Raji (cell line): ENCODE measurements around the gene PPP1R26.

Experiments used
- POLR2A ChIP-seq: IDR thresholded peaks from 2 replicates; pipeline ENCODE4 v1.6.1; 2011; ENCODE audit warnings: low read depth, low read length, control low read depth; ENCODE audit not compliant: insufficient read depth

Gene PPP1R26

DNA sequence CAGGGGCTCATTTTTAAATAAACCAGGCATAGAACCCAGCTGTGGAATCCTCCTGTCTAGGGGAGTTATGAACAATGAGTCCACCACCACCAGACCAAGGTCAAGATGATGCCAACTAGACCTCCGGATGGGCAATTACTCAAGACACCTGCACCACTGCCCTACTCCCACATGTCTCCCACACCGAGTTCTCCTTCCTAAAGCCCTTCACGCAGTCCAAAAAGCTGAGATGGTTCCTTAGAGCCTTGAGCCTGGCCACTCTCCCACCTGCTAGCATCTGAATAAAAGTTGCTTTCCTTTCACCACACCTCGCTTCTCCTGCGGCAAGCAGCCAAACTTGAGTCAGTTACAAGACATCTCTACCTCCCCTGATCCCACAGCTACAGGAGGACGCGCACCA, 15.4 kb upstream of the PPP1R26 start:
- TF ChIP-seq POLR2A: no peak

DNA sequence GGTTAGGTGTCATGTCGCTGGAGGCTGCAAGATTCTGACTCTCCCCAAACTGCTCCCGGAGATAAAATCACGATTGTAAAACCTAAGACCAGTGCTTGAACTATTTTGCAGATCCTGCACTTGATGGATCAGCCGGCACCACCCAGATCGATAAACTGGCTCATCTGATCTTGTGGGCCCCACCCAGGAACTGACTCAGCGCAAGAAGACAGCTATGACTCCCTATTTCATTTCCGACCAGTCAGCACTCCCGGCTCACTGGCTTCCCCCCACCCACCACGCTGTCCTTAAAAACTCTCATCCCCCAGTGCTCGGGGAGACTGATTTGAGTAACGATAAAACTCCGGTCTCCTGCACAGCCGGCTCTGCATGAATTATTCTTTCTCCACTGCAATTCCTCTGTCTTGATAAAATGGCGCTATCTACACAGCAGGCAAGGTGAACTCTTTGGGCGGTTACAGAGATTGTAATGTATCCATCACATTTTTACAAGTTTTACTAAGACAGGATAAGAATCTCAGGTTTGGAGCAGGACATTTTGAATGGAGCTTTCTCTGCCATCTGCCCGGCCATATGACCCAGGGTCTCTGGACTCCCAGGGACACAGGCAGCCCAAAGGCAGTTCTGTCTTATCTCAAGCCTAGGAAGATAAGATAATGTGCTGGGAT, 10.6 kb upstream of the PPP1R26 start:
- no peak for TF ChIP-seq POLR2A

DNA sequence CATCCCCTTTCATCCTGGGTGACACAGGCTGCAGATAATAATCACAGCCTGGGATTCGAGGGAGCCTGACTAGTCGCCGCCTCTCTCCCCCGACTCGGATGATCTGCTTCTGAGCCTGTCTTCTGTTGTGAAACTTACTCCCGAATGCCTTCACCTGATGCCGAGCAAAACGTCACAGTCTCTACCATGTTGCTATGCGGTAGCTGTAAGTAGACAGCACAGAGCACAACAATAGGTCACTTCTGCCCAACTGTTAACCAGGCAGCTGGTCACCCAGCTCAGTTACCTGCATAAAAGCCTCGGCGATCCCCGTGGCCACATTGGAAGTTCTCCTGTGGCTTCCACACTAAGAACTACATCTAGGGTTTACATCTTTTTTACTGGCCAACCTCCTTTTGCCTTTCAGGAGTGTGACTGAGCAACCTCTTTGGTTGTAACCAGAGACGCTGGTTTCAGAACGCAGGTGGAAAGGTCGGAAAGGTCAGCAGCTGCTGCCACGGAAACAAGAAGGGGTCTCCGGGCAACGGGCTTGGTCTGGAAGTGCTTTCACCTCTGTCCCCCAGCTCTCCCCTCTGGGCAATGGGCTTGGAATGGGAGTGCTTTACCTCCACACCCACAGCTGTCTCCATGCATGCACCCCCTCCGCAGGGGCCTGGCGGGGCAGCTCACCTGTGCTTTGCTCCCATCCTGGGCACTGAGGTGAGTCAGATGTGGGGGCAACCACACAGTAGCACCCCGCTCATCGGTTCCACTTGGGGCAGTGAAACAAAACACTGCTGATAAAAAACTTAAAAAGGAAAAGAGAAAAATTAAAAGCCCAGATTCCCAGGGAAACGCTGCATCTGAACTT, 7.6 kb upstream of the PPP1R26 start:
- TF ChIP-seq POLR2A: no peak

DNA sequence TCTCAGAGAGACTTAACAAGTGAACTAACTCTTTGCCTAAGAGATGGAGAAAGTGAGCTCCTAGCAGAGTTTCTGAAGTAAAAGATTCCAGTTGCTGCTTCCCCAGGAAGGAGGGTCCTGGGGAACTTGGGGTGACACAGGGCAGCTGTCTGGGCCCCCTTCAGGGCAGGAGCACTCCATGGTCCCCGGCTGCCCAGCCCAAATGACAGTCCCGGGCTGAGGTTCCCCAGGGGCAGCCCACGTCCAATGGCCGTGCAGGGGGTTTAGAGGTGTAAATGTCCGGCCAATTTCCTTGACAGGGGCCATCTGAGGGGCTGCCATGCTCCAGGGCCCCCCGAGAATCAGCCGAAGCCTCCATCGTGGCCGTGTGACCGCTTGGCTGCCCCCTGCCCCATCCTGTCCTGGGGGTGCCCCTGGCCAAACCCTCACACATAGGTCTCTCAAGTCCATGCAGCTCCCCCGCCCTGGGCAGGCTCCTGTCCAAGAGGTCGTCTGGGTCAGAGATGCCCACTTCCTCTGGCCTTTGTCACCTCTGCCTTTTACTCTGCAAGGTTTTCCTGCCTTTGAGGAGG, 5.5 kb upstream of the PPP1R26 start:
- TF ChIP-seq POLR2A: no peak

DNA sequence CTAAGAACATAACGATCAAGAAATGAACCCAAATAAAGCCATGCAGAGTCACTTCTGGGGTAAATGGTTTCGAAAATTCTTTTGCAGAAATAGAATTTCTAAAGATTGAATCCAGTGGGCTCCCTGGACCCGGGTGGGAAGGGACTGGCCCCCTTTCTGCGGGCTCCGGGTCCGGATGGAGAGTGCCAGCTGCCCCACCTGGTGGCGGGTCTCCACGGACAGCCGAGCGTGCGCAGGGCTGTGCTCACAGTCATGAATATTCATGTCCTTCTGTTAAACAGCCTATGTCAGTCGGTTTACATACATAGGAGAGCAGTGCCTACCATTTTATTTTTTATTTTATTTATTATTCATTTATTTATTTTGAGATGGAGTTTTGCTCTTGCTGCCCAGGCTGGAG, 4.7 kb upstream of the PPP1R26 start:
- no peak for TF ChIP-seq POLR2A

DNA sequence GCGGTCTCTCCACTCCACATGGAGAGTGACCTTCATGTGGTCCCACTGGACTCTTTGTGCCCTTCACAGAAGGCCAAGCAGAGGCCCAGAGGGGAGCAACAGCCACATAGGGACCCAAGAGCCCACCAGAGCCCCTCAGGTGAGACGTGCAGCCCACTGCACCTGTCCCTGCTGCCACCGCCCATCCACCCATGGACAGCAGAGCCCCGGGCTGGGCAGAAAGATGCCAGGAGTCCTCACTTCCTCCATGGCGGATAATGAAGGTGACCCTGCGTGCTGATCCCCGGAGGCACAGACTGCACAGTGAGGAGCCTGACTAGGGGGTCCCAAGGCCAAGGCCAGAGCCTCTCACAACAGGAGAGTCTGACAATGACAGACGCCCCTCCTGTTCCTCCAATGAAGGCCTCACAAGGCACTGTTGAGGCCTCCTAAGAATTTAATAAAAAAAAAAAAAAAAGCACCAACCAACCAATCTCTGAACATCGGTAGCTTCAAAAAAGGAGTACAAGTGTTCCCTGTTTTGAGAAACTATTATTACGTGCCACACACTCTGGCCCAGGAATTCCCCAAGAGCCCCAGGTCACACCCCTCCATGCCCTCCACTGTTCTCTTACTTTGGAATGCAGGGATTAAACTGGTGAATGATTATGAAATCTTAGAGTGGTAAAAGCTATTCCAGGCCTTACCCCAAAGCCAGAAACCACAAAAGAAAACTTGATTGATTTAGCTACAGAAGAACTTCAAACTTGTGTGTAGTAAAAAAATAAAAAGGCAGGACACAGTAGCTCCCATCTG, 2.8 kb upstream of the PPP1R26 start:
- no peak for TF ChIP-seq POLR2A

DNA sequence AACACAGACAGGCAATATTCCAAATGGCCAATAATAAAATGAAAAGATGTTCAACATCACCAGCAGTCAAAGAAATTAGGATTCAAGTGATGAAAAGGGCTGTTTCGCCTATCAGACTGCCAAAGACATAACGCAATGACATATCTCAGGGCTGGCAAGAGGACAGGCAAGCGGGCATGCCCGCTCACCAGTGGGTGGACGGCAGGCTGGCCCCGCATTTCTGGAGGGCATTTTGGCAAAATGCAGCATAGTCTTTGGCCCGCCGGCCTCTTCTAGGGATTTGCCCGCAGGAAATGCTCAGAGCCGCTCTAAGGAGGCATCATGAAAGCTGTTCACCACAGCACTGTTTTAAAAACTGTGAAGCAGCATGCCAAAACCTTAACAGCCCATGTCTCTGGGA, 1.4 kb upstream of the PPP1R26 start:
- TF ChIP-seq POLR2A: no peak

DNA sequence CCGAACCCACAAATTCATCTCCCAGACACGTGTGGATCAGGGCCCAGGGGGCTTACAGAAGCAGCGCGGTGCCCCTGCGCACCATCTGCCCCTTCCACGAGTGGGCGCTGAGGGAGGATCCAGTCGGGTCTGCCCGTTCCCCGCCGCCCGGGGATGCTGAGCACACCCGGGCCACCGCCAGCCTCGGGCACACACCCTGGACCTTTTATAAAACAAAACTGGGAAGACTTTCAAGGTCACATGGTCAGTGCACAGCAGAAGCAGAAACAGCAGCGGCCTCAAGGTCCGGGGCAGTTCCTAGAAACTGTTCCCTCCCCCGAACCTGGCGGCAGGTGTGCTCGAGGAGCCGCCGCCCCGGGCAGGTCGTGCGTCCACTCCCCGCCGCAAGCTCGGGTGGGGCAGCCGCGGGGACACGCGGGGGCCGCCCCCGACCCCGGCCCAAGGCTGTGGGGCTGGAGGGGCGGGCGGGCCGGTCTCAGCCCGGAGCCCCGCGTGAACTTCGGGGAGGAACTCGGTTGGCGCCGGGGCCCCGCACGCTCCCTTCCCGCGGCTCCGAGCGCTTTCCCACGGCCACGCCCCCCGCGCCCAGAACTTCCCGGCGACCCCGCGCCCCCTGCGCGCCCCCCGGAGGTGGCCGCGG, 633 bp upstream of the PPP1R26 start:
- no peak for TF ChIP-seq POLR2A

DNA sequence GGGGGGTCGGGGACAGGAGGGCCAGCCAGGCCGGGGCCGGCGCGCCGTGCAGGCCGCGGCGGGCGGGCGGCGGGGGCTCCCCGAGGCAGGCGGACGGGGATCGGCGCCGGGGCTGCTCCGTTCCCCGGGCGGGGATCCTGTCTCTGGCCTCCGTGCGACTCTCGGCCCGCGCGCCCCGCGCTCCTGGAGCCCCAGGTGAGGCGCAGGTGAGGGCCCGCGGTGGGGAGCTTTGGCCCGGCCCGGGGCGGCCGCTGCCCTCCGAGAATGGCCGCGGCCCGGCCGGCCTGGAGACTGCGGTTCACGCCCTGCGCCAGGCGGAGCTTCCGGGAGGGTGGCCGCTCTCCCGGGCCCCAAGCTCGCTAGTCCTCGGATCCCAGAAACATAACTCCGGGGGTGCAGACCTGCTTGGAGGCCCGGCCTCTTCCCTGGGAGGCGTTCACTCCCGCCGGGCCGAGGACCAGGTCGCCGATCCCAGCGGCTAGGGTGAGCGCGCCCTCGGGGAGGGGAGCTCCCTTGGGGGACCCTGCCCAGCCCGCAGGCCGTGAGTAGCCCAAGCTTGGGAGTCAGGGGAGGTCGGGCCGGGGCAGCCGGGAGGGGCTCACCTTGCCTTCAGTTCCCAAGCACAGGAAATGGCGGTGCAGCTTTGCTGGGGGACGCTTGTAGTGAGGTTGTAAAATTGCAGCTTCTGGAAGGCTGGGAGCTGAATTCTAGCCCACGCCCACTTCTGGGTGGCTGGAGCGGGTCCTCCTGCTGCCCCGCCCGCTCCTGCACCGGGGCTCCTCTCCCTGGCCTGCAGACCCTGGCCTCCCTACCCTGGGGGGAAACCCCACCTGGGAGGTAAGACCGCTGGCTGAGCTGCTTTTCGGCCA, 723 bp downstream of the PPP1R26 start:
- no peak for TF ChIP-seq POLR2A

- TF ChIP-seq POLR2A: no peak
Measured at GRCh38 chr9:135480940-135481310, 1.3 kb downstream of the PPP1R26 start.

DNA sequence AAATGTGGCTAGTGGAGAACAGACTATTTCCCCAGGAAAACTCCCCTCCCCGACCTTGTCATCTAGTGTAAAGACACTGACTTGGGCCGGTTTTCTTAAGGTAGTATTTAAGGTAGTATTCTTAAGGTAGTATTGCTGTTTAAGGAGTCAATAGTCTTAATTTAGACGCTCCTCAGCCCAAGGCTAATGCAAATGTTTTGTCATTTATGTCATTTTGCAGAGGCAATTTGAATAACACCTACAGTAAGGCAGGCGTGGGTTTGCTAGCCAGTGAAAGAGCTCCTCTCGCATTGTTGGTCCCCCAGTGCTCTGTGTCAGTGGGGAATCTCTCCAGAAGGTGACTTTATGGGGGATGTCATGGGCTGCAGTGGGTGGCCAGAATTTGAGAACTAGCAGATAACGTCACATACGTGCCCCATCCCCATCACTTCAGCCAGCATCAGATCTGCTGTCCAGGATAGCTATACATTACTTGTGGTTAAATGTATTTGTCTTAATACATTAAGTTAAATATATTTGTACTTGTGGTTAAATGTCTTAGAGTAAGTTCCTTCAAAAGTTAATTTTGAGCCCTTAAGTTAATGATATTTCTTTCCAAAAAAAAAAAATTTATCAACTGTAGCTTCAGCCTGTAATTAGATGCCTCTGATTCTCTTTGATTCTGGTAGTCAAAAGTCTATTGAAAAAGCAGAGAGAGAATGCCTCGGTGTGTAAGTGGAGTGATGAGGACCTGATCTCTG, 2.6 kb downstream of the PPP1R26 start:
- TF ChIP-seq POLR2A: no peak

DNA sequence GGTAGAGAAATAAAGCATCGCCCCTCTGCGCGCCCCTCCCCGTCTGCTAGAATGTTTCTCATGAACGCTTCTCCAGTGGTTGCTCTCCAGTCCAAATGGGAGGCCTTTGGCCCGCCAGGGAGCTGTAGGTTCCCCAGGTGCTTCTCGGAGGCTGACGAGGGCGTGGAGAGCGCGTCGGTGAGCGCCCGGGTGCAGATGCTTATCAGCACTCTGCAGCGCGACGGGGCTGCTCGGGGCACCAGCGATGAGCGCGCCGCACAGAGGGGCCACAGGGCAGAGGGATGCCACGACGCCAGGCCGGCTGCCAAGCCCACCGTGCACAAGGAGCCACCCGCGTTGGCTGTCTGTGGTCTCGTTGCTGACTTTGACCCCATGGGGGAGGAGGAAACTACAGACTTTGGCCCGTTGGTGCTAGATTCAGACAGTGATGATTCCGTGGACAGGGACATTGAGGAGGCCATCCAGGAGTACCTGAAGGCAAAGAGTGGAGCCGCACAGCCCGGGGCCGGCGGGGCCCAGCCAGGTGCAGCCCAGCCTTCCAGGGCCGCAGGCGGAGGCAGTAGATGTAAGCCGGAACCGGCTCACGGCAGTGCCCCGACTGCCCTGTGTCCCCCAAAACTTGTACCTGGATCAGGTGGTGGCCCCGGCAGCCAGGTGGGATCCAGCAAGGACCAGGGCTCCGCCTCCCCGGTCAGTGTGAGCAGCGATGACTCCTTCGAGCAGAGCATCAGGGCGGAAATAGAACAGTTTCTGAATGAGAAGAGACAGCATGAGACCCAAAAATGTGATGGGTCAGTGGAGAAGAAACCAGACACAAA, 5.1 kb downstream of the PPP1R26 start:
- TF ChIP-seq POLR2A: no peak

DNA sequence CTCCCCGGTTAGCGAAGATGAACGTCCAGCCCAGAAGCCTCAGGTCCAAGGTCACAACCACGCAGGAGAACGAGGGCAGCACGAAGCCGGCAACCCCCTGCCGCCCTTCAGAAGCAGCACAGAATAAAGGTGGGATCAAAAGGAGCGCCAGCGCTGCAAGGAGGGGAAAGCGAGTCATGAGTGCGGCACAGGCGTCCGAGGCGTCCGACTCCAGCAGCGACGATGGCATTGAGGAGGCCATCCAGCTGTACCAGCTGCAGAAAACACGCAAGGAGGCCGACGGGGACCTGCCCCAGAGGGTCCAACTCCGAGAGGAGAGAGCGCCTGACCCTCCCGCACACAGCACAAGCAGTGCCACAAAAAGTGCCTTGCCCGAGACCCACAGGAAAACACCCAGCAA, 5.8 kb downstream of the PPP1R26 start:
- no peak for TF ChIP-seq POLR2A
